OCI-LY7 (cell line): ENCODE measurements around the gene KAZN.

ENCODE experiments used
- EZH2phosphoT487 ChIP-seq: fragments of 200-600 bp; sonication (generic); IDR thresholded peaks from 2 replicates; pipeline ENCODE4 v1.6.1; 2018; ENCODE audit warnings: low read depth, borderline replicate concordance, mild to moderate bottlenecking, mixed run types, antibody characterized with exemption, low read length, moderate library complexity, mixed read lengths
- TF ChIP-seq, protein P1 (sequence below): fragments of 200-600 bp; sonication (generic); conservative IDR thresholded peaks from 2 replicates; pipeline ENCODE4 v1.5.1; 2014; ENCODE audit warnings: mild to moderate bottlenecking, antibody characterized with exemption, low read length, moderate library complexity, mixed read lengths

DNA sequence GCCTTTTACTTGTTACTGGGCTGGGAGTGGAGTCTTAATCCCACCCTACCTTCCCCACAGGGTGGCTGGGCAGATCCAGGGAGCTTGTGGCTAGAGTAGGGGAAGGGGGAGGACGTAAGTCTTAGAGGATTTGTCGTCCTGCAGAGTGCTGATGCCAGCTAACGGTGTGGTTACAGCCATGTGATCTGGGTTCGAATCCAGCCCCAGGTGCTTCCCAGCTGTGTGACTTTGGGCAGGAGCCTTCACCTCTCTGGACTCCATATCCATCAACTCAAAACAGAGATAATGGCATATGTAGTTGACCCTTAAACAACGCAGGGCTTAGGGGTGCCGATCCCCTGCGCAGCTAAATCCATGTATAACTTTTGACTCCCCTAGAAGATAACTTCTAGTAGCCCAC is 446.6 kb downstream of the KAZN start:
- TF ChIP-seq, protein P1, sequence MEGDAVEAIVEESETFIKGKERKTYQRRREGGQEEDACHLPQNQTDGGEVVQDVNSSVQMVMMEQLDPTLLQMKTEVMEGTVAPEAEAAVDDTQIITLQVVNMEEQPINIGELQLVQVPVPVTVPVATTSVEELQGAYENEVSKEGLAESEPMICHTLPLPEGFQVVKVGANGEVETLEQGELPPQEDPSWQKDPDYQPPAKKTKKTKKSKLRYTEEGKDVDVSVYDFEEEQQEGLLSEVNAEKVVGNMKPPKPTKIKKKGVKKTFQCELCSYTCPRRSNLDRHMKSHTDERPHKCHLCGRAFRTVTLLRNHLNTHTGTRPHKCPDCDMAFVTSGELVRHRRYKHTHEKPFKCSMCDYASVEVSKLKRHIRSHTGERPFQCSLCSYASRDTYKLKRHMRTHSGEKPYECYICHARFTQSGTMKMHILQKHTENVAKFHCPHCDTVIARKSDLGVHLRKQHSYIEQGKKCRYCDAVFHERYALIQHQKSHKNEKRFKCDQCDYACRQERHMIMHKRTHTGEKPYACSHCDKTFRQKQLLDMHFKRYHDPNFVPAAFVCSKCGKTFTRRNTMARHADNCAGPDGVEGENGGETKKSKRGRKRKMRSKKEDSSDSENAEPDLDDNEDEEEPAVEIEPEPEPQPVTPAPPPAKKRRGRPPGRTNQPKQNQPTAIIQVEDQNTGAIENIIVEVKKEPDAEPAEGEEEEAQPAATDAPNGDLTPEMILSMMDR, result no peak
- TF ChIP-seq EZH2phosphoT487, result no peak
